Right atrium auricular region (tissue), 2 donors: ENCODE results near the gene SLC7A4. TPM values are rescaled to one million over a fixed set of nuclear protein-coding genes. Genes with fewer than 3 reads are reported as not detected.
"Not testable (repeated sequence)": the region's sequence is repeated elsewhere in the genome, so short reads cannot be mapped to it uniquely, and the experiment has no call there.

Source experiments
- DNase-seq: peaks from one replicate; pipeline ENCODE4 v3.0.0-alpha.2; 2019; ENCODE audit warnings: low spot score
- H3K27ac ChIP-seq, 2 donors: fragments of 200-600 bp; sonication (generic); 1 replicate in 1 of 2; 2 replicates in 1 of 2; pipeline ENCODE4 v1.5.1; 2016 to 2019
- H3K27me3 ChIP-seq, 2 donors: fragments of 200-600 bp; sonication (generic); one replicate each; pipeline versions ENCODE4 v1.5.1 to v1.6.0; 2017 to 2019
- H3K36me3 ChIP-seq: fragments of 200-600 bp; sonication (generic); one replicate; pipeline ENCODE4 v1.5.1; 2016
- H3K4me1 ChIP-seq, 2 donors: fragments of 200-600 bp; sonication (generic); one replicate each; pipeline versions ENCODE4 v1.5.1 to v1.6.0; 2017 to 2019
- H3K4me3 ChIP-seq, 2 donors: fragments of 200-600 bp; sonication (generic); 1 replicate in 1 of 2; 2 replicates in 1 of 2; pipeline ENCODE4 v1.5.1; 2017 to 2019; ENCODE audit warnings: mild to moderate bottlenecking in 1 of 2, moderate library complexity in 1 of 2
- H3K9me3 ChIP-seq, 2 donors: fragments of 200-600 bp; sonication (generic); one replicate each; pipeline ENCODE4 v1.5.1; 2019
- total RNA-seq, 2 donors: library from RNA; depleted of rRNA; stranded (reverse); fragments of >200 nt; gene quantifications; one replicate each; pipeline ENCODE4 v1.1.0, GENCODE V29; 2016
- TF ChIP-seq, protein P1 (sequence below), 2 donors: fragments of 200-600 bp; sonication (generic); IDR thresholded peaks; one replicate each; pipeline ENCODE4 v1.5.1; 2019; ENCODE audit warnings: antibody characterized with exemption in 2 of 2

The SLC7A4 gene
- total RNA-seq, 2 donors from 2014 or later: 1.9 to 5.0 TPM

DNA sequence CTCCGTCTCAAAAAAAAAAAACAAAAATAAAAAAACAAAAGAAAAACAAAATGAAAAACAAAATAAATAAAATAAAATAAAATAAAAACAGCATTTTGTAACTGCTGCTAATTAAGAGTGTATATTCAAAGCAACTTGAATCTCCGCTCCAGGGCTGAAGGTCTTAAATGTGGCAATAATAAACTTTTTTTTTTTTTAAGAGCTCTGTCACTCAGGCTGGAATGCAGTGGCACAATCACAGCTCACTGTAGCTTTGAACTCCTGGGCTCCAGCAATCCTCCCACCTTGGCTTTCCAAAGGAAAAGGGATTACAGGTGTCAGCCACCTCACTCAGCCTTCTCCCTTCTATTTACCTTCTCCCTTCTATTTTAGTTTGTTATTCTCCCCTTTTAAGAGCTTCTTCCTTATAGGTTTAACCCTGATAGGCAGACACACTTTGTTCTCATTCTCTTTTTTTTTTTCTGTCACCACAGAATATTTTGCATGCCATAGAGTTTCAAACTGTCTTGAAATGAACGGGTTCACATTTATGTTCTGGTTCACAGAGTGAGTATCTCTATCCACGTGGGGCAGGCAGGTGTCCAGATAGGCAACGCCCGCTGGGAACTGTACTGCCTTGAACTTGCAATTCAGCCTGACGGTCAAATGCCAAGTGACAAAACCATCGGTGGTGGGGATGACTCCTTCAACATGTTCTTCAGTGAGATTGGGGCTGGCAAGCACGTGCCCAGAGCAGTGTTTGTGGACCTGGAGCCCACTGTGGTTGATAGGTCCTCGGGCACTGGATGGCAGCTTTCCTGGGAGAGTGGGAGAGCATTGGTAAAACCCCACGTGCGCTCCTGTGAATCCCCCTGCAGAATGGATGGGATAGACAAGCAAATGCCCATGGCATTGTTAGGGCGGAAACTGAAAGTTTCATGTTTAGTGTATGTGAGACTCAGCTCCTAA lies 32.8 kb upstream of the SLC7A4 start:
- Histone ChIP-seq H3K4me3 (no peak overlapping the region), H3K27me3 (no peaks in the 10 kb centered on the region), H3K9me3 (no peaks in the 10 kb centered on the region), H3K4me1 (no peaks in the 10 kb centered on the region), H3K36me3 (no peaks in the 10 kb centered on the region), H3K27ac (no peak overlapping the region)
- TF ChIP-seq, protein P1, sequence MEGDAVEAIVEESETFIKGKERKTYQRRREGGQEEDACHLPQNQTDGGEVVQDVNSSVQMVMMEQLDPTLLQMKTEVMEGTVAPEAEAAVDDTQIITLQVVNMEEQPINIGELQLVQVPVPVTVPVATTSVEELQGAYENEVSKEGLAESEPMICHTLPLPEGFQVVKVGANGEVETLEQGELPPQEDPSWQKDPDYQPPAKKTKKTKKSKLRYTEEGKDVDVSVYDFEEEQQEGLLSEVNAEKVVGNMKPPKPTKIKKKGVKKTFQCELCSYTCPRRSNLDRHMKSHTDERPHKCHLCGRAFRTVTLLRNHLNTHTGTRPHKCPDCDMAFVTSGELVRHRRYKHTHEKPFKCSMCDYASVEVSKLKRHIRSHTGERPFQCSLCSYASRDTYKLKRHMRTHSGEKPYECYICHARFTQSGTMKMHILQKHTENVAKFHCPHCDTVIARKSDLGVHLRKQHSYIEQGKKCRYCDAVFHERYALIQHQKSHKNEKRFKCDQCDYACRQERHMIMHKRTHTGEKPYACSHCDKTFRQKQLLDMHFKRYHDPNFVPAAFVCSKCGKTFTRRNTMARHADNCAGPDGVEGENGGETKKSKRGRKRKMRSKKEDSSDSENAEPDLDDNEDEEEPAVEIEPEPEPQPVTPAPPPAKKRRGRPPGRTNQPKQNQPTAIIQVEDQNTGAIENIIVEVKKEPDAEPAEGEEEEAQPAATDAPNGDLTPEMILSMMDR (IDR thresholded peaks at IDR 0.05): no peak
- DNase-seq: no peak

DNA sequence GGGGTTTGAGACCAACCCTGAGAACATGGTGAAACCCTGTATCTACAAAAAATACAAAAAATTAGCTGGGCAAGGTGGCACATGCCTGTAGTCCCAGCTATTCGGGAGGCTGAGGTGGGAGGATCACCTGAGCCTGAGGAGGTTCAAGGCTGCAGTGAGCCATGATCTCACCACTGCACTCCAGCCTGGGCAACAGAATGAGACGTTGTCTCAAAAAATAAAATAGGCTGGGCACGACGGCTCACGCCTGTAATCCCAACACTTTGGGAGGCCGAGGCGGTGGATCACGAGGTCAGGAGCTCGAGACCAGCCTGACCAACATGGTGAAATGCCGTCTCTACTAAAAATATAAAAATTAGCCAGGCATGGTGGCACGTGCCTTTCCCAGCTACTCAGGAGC lies 32.1 kb upstream of the SLC7A4 start:
- H3K9me3 ChIP-seq, H3K4me3 ChIP-seq, H3K36me3 ChIP-seq, H3K27me3 ChIP-seq, H3K4me1 ChIP-seq, H3K27ac ChIP-seq, DNase-seq: not testable (repeated sequence)

DNA sequence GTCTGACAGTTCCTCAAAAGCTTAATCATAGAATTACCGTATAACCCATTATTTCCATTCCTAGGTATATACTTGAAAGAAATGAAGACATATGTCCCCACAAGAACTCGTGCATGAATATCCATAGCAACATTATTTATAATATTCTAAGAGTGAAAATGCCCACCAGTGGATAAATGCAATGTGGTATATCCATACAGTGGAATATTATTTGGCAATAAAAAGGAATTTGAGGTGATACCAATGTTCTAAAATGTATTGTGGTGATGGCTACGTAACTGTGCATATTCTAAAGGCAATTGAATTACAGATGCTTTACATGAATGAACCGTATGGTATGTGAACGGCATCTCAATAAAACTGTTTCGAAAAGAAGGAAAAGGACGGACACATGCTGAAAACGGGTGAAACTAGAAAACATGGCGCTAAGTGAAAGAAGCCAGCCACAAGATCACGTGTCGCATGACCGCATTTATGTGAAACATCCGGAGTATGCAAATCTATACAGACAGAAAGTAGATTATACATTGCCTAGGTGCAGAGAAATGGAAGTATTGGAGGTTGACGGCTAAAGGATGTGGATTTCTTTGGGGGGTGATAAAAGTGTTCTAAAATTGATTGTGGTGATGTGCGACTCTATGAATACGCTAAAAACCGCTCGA lies 29.4 kb upstream of the SLC7A4 start:
- H3K4me1 ChIP-seq, H3K27me3 ChIP-seq, DNase-seq, H3K4me3 ChIP-seq, H3K36me3 ChIP-seq, H3K27ac ChIP-seq, H3K9me3 ChIP-seq: not testable (repeated sequence)

DNA sequence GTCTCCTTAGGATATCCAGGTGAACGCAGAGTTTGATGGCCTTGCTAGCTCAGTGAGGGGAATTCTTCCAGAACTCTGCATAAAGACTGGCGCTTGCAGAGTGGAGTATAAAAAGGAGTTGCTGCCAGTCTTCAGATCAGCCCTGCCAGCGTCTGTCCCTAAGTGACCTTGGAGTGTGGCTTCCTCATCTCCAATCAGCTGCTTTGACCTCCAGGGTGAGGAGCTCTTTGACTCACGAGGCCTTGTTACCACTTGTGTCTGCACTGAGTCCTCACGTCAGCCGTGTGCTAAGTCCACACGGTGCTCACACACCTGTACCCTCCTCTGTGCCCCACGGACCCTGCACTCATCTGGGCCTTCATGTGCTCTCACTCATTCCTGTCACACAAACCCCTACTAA lies 28.0 kb upstream of the SLC7A4 start:
- H3K27me3 ChIP-seq, H3K27ac ChIP-seq, H3K4me3 ChIP-seq, DNase-seq, H3K36me3 ChIP-seq, H3K9me3 ChIP-seq, H3K4me1 ChIP-seq: not testable (repeated sequence)

DNA sequence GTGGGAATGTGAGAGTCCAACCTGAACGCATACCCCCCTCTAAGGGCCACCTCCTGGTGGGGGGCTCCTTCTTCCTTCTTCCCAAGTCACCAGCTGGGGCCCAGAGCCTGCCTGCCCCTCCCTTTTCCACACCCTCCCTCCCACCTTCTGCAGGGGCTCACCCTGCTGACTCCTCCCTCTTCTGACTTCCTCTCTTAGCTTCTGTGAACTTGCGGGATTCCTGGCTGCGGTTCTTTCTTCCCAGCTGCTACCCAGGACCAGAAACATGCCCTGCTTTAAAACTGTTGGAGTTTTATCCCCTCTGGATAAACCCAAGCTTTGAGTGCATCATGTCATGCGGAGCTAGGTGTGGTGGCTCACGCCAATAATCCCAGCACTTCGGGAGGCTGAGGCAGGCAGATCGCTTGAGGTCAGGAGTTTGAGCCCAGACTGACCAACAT lies 23.5 kb upstream of the SLC7A4 start:
- Histone ChIP-seq H3K4me1 (no peaks in the 10 kb centered on the region), H3K9me3 (no peaks in the 10 kb centered on the region), H3K27me3 (no peaks in the 10 kb centered on the region), H3K36me3 (no peaks in the 10 kb centered on the region), H3K4me3 (no peak overlapping the region), H3K27ac (no peak overlapping the region)
- TF ChIP-seq, protein P1 (IDR thresholded peaks at IDR 0.05): no peak
- DNase-seq: no peak

DNA sequence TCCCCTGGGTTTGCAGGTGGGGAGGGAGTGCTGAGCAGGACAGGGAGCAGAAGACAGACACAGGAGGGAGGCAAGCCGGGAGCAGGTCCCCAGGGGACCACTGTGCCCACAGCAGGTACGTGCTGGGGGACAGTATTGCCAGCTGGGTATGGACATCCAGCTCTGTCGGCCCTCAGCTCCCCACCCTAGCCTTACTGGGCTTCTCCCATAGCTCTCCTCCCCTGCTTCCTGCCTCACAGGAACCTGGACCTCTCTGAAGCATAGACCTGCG lies 23.1 kb upstream of the SLC7A4 start:
- H3K4me1 ChIP-seq: no peaks in the 10 kb centered on the region
- H3K9me3 ChIP-seq: no peaks in the 10 kb centered on the region
- no peak overlapping the region for H3K27ac ChIP-seq
- TF ChIP-seq, protein P1 (IDR thresholded peaks at IDR 0.05): no peak
- no peaks in the 10 kb centered on the region for H3K36me3 ChIP-seq
- H3K4me3 ChIP-seq: no peak overlapping the region
- no peaks in the 10 kb centered on the region for H3K27me3 ChIP-seq
- DNase-seq: no peak

DNA sequence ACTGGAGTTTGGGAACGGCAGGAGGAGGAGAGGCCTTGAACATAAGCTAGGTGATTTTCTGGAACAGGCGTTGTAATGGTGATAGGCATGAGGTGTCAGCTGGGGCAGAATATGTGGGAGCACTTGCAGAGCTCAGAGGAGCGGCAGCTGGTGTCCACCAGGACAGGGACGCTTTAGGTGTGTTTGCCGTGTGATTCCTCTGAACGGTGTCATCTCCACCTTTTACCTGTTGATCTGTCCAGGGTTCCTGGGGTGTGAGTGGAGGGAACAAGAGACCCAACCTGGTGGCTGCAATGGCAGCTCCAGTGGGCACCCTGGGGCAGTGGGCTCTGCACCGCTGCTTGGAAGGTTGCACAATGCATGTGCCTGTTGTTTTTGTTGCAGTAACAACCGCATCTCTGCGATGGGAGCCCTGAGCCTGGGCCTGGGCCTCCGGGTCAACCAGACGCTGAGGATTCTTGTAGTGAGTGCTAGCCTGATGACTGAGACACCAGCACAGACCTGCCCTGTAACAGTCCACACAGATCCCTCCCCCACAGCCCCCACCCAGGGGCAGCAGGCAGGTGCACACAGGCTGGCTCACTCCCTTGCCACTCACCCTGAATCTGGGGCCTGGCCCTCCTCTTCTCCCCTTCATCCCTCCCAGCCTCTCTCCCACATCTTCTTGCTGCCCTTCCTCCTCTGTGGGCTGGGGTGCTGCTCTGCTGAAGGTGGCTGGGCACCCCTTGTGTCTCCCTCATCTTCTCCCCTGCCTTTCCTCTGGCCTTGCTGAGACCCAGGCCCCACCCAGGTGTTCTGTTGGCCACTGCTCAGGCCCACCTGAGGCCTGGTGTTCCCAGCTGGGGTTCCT lies 22.6 kb upstream of the SLC7A4 start:
- no peaks in the 10 kb centered on the region for H3K36me3 ChIP-seq
- DNase-seq: no peak
- no peak overlapping the region for H3K4me3 ChIP-seq
- no peaks in the 10 kb centered on the region for H3K9me3 ChIP-seq
- H3K27ac ChIP-seq: no peak overlapping the region
- H3K4me1 ChIP-seq: no peaks in the 10 kb centered on the region
- TF ChIP-seq, protein P1 (IDR thresholded peaks at IDR 0.05): no peak
- no peaks in the 10 kb centered on the region for H3K27me3 ChIP-seq
